Fibroblast of skin of left biceps (primary cell): ENCODE results near the gene RHOU.
"Not testable (repeated sequence)": the region's sequence is repeated elsewhere in the genome, so short reads cannot be mapped to it uniquely, and the experiment has no call there.

ENCODE experiments used
- DNase-seq, 2 experiments: peaks; one replicate each; pipeline ENCODE4 v3.0.0-alpha.2; 2013; ENCODE audit warnings: low read depth in 2 of 2

The RHOU gene

GRCh38 chr1:228734881-228735801 lies at the start of gene RHOU:
TSS of gene RHOU (plus strand) at chr1:228735479. CDS start at chr1:228735743, 264 bp downstream.
- DNase-seq = peak in 1 of 2 experiments; percentile 16

GRCh38 chr1:228687587-228687986 lies 47.7 kb upstream of the RHOU start:
- DNase-seq = no peak

GRCh38 chr1:228689255-228689654 lies 46.0 kb upstream of the RHOU start:
- DNase-seq = no peak

- no peak for DNase-seq
Observed at GRCh38 chr1:228691211-228691610, 44.1 kb upstream of the RHOU start.

GRCh38 chr1:228691926-228692325 lies 43.4 kb upstream of the RHOU start:
- DNase-seq = no peak

GRCh38 chr1:228694447-228694846 lies 40.8 kb upstream of the RHOU start:
- not testable (repeated sequence) for DNase-seq

- no peak for DNase-seq
Observed at GRCh38 chr1:228695015-228695955, 40.0 kb upstream of the RHOU start.

- DNase-seq = peak; percentile 8 to 10
Observed at GRCh38 chr1:228697207-228698016, 37.9 kb upstream of the RHOU start.

- no peak for DNase-seq
Observed at GRCh38 chr1:228698017-228698329, 37.3 kb upstream of the RHOU start.

GRCh38 chr1:228702433-228702832 lies 32.8 kb upstream of the RHOU start:
- DNase-seq = no peak

- DNase-seq = no peak
Observed at GRCh38 chr1:228706305-228706704, 29.0 kb upstream of the RHOU start.

GRCh38 chr1:228717081-228717480 lies 18.2 kb upstream of the RHOU start:
- no peak for DNase-seq

GRCh38 chr1:228721407-228721806 lies 13.9 kb upstream of the RHOU start:
- no peak for DNase-seq

- no peak for DNase-seq
Observed at GRCh38 chr1:228723287-228723686, 12.0 kb upstream of the RHOU start.

GRCh38 chr1:228723921-228724320 lies 11.4 kb upstream of the RHOU start:
- no peak for DNase-seq

- DNase-seq = no peak
Observed at GRCh38 chr1:228725178-228725577, 10.1 kb upstream of the RHOU start.

GRCh38 chr1:228727681-228728171 lies 7.6 kb upstream of the RHOU start:
- DNase-seq = no peak

- no peak for DNase-seq
Observed at GRCh38 chr1:228732426-228732825, 2.9 kb upstream of the RHOU start.

GRCh38 chr1:228733576-228733975 lies 1.7 kb upstream of the RHOU start:
- DNase-seq = no peak

- DNase-seq = no peak
Observed at GRCh38 chr1:228735871-228736586, 750 bp downstream of the RHOU start.
